ENCODE results near the gene GATAD2A. TPM values are rescaled to one million over a fixed set of nuclear protein-coding genes. Genes with fewer than 3 reads are reported as not detected.

GATAD2A gene
- total RNA-seq, 1 donor from 2014 or later: 24.3 TPM

DNA sequence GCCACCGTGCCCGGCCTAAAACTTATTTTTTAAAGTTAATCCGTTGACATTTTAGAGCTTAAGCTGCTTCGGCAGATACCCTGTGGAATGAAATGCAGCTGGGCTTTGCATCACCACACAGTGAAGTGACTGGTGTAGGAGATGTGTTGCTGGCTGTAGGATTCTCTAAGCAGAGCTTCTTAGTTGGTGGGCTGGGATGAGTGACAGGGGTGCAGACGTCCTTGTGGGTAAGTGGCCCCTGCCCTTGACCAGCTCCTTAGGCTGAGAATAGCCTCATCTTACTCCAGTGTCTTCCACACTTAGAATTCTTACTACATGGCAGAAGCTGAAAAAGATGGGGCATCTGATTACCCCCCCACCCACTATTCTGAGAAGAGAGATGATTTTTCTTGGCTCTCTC, 11.6 kb downstream of the GATAD2A start:
- intact Hi-C loops (cut with DNase I): no loop called here
- no peak for DNase-seq

DNA sequence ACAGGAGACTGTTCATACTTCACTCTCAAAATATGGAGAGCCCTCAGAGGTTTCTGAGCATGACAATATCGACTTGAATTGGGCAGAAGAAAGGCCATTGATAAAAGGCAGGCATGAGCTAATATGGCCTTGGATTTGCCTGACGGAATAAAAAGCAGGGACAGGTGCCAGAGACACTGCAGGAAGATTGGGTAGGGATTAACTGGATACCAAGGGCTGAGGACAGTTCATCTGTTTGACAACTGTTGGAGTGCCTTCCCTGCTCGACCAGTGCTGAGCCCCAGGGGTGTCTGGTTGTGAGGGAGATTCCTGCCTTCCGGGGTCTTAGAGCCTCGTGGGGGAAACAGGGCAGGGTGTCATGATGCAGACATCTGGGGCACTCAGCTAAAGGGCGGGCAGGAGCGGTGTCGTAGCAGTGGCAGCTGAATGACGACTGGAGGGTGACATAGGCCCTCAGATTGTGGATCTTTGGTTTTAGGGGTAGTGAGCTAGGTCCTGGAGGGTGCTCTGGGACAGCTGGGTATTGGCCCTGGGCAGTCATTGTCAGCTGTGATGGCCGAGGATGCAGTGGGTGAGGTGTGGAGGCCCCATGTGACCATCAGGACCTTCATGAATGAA, 12.3 kb downstream of the GATAD2A start:
- no peak for ATAC-seq (ENCODE audit: poor library complexity)

More for the DNA sequence above, 11.6 kb downstream of the GATAD2A start:
- ATAC-seq (ENCODE audit: poor library complexity): no peak

DNA sequence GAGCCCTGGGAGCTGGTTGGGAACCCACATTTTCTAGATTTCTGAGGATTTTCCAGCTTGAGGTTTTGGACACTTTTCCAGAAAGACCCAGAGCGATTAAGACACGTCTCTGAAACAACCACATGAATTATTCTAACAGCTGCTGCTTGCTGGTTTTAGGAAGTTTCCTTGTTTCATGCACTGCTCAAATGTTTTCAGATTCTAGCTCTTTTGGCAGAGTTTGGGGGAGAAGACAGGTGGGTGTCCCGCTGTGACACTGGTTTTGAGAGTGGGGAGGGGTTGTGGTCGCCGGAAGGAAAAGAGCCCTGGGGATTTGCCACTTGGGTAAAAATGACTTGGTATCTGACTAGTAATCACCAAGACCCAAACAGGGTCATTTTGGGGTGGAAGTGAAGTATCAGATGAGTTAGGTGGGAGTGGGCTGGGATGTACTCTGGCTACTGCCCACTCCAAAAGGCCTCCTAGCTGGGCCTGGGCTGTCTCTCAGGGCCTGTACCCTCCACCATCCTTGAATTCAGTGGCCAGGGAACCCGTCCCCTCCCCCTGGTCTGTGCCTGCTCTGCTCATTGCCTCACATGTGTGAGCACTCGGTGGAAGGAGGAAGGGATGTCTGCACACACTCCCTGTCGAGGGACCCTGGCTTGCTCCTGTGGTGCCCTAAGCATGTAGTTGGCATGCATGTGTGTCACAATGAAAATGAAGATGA, 13.2 kb downstream of the GATAD2A start:
- intact Hi-C loops (cut with DNase I): no loop called here

More for the DNA sequence above, 12.3 kb downstream of the GATAD2A start:
- intact Hi-C loops (cut with DNase I): no loop called here
- no peak for DNase-seq

GRCh38 chr19:19420570-19421298, 15.3 kb downstream of the GATAD2A start:
- DNase-seq (no peak), ATAC-seq (ENCODE audit: poor library complexity) (no peak)
- intact Hi-C loops (cut with DNase I): no loop called here

More for the DNA sequence above, 13.2 kb downstream of the GATAD2A start:
- DNase-seq (no peak), ATAC-seq (ENCODE audit: poor library complexity) (no peak)

GRCh38 chr19:19421299-19421696, 15.8 kb downstream of the GATAD2A start:
- ATAC-seq (ENCODE audit: poor library complexity): no peak
- DNase-seq: no peak
- intact Hi-C loops (cut with DNase I): no loop called here

DNA sequence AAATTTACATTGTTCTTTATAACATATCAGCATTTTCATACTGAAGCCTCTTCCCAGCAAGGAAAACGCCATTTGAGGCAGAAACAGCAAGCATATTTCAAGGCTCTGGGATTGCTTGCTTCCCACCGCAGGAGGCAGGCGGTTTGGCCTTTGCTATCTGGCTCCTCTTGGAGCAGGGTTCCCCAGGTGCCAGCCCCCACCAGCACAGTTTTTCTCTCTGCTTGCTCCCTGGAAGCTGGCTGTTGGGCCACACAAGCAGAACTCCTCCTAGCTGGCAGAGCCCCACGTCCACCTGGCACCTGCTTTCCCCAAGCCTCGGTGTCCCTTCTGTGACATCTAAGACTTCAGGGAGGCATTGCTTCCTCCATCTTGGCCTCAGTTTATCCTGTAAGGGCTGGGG, 16.7 kb downstream of the GATAD2A start:
- DNase-seq (no peak), ATAC-seq (ENCODE audit: poor library complexity) (no peak)
- intact Hi-C loops (cut with DNase I): no loop called here

- intact Hi-C loops (cut with DNase I): no loop called here
Measured at GRCh38 chr19:19423322-19423721, 17.8 kb downstream of the GATAD2A start.

DNA sequence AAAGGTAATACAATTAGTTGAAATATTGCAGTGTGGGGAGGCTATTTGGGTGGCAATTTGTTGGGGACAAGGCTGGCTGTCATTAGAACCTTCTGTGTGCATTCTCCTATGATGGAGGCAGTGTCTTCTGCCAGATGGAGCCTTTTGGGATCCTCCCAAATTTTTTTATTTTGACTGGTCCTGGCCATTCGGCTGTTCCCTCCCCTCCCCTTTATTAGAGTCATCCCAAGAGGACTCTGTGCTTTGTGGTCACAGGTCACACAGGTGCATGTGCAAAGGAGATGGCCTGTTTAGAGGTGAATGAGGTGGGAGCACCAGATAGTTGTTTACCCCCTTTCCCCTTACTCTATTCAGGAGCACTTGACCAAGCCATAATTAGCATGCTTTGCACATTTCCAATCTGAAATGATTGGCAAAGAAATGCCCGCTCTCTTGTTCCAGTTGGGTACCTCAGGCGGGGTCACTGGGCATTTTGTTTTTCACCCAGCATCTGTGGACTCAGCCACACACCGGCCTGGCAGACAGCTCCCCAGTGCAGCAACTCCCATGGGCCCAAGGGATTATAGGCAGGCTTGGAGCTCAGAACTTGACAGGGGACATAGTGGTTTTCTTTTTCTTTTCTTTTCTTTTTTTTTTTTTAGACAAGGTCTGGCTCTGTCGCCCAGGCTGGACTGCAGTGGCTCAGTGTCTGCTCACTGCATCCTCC, 19.8 kb downstream of the GATAD2A start:
- intact Hi-C loops (cut with DNase I): no loop called here
- no peak for ATAC-seq (ENCODE audit: poor library complexity)
- no peak for DNase-seq

More at GRCh38 chr19:19423322-19423721, 17.8 kb downstream of the GATAD2A start:
- DNase-seq: no peak
- no peak for ATAC-seq (ENCODE audit: poor library complexity)

- ATAC-seq (ENCODE audit: poor library complexity) (peak; percentile 20), DNase-seq (no peak)
- intact Hi-C loops (cut with DNase I): no loop called here
Measured at GRCh38 chr19:19426216-19426615, 20.7 kb downstream of the GATAD2A start.

- ATAC-seq (ENCODE audit: poor library complexity) (no peak), DNase-seq (no peak)
- intact Hi-C loops (cut with DNase I): no loop called here
Measured at GRCh38 chr19:19426799-19427198, 21.3 kb downstream of the GATAD2A start.

GRCh38 chr19:19427302-19427701, 21.8 kb downstream of the GATAD2A start:
- intact Hi-C loops (cut with DNase I): no loop called here
- no peak for ATAC-seq (ENCODE audit: poor library complexity)
- no peak for DNase-seq

- ATAC-seq (ENCODE audit: poor library complexity): no peak
- intact Hi-C loops (cut with DNase I): no loop called here
Measured at GRCh38 chr19:19427944-19428343, 22.5 kb downstream of the GATAD2A start.

DNA sequence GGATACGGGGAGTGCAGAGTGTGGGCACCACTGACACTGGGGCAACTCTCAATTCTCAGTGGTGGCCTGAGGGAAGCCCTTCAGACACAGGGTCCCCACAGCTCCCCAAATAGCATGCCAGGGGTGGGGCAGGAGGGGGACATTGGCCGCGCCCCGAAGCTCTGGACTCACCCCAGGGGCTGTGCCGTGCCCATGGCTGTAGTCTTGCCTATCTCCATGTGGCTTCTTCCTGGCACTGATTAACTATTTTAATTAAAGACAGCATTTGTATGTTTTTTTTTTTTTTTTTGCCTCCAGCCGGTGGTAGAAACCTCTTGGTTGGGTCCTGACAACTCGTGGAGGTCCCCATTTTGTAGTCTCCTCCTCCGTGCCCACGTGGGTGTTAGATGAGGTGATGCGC, 23.3 kb downstream of the GATAD2A start:
- ATAC-seq (ENCODE audit: poor library complexity) (no peak), DNase-seq (no peak)
- intact Hi-C loops (cut with DNase I): no loop called here

More at GRCh38 chr19:19427944-19428343, 22.5 kb downstream of the GATAD2A start:
- no peak for DNase-seq

GRCh38 chr19:19429361-19429760, 23.9 kb downstream of the GATAD2A start:
- ATAC-seq (ENCODE audit: poor library complexity) (no peak), DNase-seq (no peak)
- intact Hi-C loops (cut with DNase I): no loop called here

- no peak for DNase-seq
- ATAC-seq (ENCODE audit: poor library complexity): no peak
- intact Hi-C loops (cut with DNase I): no loop called here
Measured at GRCh38 chr19:19432732-19433131, 27.3 kb downstream of the GATAD2A start.

- ATAC-seq (ENCODE audit: poor library complexity) (no peak), DNase-seq (no peak)
- intact Hi-C loops (cut with DNase I): no loop called here
Measured at GRCh38 chr19:19433666-19434213, 28.3 kb downstream of the GATAD2A start.

- DNase-seq: no peak
- intact Hi-C loops (cut with DNase I): no loop called here
- ATAC-seq (ENCODE audit: poor library complexity): peak; percentile 88
Measured at GRCh38 chr19:19434483-19435045, 29.1 kb downstream of the GATAD2A start.

- DNase-seq (no peak), ATAC-seq (ENCODE audit: poor library complexity) (no peak)
- intact Hi-C loops (cut with DNase I): no loop called here
Measured at GRCh38 chr19:19436137-19436691, 30.7 kb downstream of the GATAD2A start.
